ENCODE data around the gene RSAD1. TPM values are rescaled to one million over a fixed set of nuclear protein-coding genes. Genes with fewer than 3 reads are reported as not detected.
A peak's percentile ranks its signal among the peaks of the same experiment; 100 is the strongest.

Gene RSAD1
- total RNA-seq: 10 to 100 TPM; 39.2 to 44.5 TPM

- ATAC-seq: peak; percentile 86
- Histone ChIP-seq H3K27ac (peak within 1 kb of the TSS; percentile 76 to 92 (median 86)), H3K4me1 (peaks cover 66% of the 10 kb centered on the region), H3K4me3 (peak within 1 kb of the TSS; percentile 11 to 65), H3K36me3 (replicated peaks in 1 of 2; ENCODE audit: insufficient read depth in 1 of 2, low read depth in 2 of 2) (peaks cover 0 to 2% of the 10 kb centered on the region in 2 donors), H3K27me3 (no peaks in the 10 kb centered on the region), H3K9me3 (no peaks in the 10 kb centered on the region)
- 0 to 1% methylated on average over 7 to 71 of the region's 75 CpGs for WGBS, 2 donors
- intact Hi-C loops (cut with DNase I): loop anchor here (10.0 kb wide), 1 partner anchor 114 kb away; no protein-coding TSS in a partner anchor
- peak; percentile 91 to 94 (median 92) for DNase-seq
- TF ChIP-seq, protein P1, sequence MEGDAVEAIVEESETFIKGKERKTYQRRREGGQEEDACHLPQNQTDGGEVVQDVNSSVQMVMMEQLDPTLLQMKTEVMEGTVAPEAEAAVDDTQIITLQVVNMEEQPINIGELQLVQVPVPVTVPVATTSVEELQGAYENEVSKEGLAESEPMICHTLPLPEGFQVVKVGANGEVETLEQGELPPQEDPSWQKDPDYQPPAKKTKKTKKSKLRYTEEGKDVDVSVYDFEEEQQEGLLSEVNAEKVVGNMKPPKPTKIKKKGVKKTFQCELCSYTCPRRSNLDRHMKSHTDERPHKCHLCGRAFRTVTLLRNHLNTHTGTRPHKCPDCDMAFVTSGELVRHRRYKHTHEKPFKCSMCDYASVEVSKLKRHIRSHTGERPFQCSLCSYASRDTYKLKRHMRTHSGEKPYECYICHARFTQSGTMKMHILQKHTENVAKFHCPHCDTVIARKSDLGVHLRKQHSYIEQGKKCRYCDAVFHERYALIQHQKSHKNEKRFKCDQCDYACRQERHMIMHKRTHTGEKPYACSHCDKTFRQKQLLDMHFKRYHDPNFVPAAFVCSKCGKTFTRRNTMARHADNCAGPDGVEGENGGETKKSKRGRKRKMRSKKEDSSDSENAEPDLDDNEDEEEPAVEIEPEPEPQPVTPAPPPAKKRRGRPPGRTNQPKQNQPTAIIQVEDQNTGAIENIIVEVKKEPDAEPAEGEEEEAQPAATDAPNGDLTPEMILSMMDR (IDR thresholded peaks at IDR 0.05): peak; percentile 82 to 99 (median 90)
- TF ChIP-seq POLR2A (IDR thresholded peaks at IDR 0.05): peak; percentile 77 to 97 (median 85)
These were observed at the start of gene RSAD1 for GRCh38 chr17:50478391-50479381. TSS of gene RSAD1 (plus strand) at chr17:50478860. CDS start at chr17:50478885, 25 bp downstream.

- H3K36me3 ChIP-seq (replicated peaks in 1 of 2; ENCODE audit: insufficient read depth in 1 of 2, low read depth in 2 of 2): no peaks in the 10 kb centered on the region
- no peak for ATAC-seq
- H3K4me3 ChIP-seq: no peak overlapping the region
- no peaks in the 10 kb centered on the region for H3K27me3 ChIP-seq
- no peaks in the 10 kb centered on the region for H3K9me3 ChIP-seq
- intact Hi-C loops (cut with DNase I): no loop called here
- H3K27ac ChIP-seq: peak overlapping the region in 2 of 4 donors; percentile 15 to 24
- 80 to 88% methylated on average over 4 of the region's 4 CpGs for WGBS, 2 donors
- no peak for DNase-seq
- TF ChIP-seq, protein P1 (IDR thresholded peaks at IDR 0.05): no peak
- TF ChIP-seq POLR2A (IDR thresholded peaks at IDR 0.05): no peak
- H3K4me1 ChIP-seq: peaks cover 42% of the 10 kb centered on the region
These were observed 48.9 kb upstream of the RSAD1 start for GRCh38 chr17:50429793-50430192.

DNA sequence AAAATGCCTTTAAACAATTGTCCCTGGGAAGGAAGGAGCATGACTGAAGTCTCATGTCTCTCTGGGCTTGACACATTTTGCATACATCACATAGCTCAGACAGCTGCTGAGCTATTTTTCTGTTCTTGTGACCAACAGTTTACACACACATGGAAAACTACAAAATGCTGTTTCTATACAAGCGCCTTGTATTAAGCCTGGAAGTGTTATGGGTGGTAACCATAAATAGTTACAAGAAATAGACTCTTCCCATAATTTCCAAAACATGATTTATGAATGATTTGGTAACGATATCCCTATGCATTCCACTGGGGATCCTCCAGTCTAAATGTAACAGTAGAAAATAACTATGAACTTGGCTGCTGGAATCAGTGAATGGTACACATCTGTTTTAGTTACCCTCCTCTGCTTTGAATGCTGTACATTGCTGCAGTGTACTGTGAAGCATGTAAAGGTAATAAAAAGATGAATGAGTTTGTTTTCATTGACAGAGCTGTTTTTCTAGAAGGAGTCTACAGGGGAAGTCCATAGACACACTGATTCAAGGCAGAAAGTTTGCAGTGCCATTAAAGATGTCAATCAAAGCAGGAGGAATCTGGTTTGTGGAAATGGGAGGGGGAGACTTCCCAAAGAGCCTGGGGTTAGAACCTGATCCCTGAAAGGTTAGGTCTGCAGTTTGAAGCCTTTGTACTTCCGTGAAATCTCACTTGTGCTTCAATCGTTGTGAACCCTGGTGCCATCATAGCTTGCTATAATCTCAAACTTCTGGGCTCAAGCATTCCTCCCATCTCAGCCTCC is 47.6 kb upstream of the RSAD1 start:
- no peak for ATAC-seq
- intact Hi-C loops (cut with DNase I): no loop called here
- Histone ChIP-seq H3K4me3 (no peak overlapping the region), H3K4me1 (peaks cover 31% of the 10 kb centered on the region), H3K36me3 (replicated peaks in 1 of 2; ENCODE audit: insufficient read depth in 1 of 2, low read depth in 2 of 2) (no peaks in the 10 kb centered on the region), H3K9me3 (no peaks in the 10 kb centered on the region), H3K27ac (no peak overlapping the region), H3K27me3 (no peaks in the 10 kb centered on the region)
- no peak for DNase-seq
- 76 to 83% methylated on average over 4 of the region's 4 CpGs for WGBS, 2 donors
- TF ChIP-seq, protein P1 (IDR thresholded peaks at IDR 0.05): no peak
- TF ChIP-seq POLR2A (IDR thresholded peaks at IDR 0.05): no peak

GRCh38 chr17:50432125-50432762 is 46.4 kb upstream of the RSAD1 start:
- intact Hi-C loops (cut with DNase I): no loop called here
- Histone ChIP-seq H3K4me3 (no peak overlapping the region), H3K4me1 (peaks cover 22% of the 10 kb centered on the region), H3K27ac (no peak overlapping the region), H3K27me3 (no peaks in the 10 kb centered on the region), H3K9me3 (no peaks in the 10 kb centered on the region), H3K36me3 (replicated peaks in 1 of 2; ENCODE audit: insufficient read depth in 1 of 2, low read depth in 2 of 2) (no peaks in the 10 kb centered on the region)
- TF ChIP-seq POLR2A (IDR thresholded peaks at IDR 0.05): no peak
- TF ChIP-seq, protein P1 (IDR thresholded peaks at IDR 0.05): no peak
- DNase-seq: no peak
- ATAC-seq: no peak
- 60 to 91% methylated on average over 4 of the region's 4 CpGs for WGBS, 2 donors

Measured in body of pancreas (tissue), 4 donors.